Ishikawa (cell line): ENCODE results near the gene SEMA5A.

ENCODE experiments used
- CEBPB ChIP-seq: IDR thresholded peaks from 2 replicates; pipeline ENCODE4 v1.6.1; 2012
- CREB1 ChIP-seq: IDR thresholded peaks from 2 replicates; pipeline ENCODE4 v1.6.1; 2012; ENCODE audit warnings: low read depth
- EGR1 ChIP-seq: IDR thresholded peaks from 2 replicates; pipeline ENCODE4 v1.6.1; 2012
- EP300 ChIP-seq: IDR thresholded peaks from 2 replicates; pipeline ENCODE4 v1.6.1; 2012; ENCODE audit warnings: borderline replicate concordance
- FOXM1 ChIP-seq: IDR thresholded peaks from 2 replicates; pipeline ENCODE4 v1.6.1; 2012; ENCODE audit warnings: low read depth, borderline replicate concordance
- MAX ChIP-seq: IDR thresholded peaks from 2 replicates; pipeline ENCODE4 v1.6.1; 2012
- NFIC ChIP-seq: IDR thresholded peaks from 2 replicates; pipeline ENCODE4 v1.6.1; 2012
- RAD21 ChIP-seq: IDR thresholded peaks from 2 replicates; pipeline ENCODE4 v1.6.1; 2012; ENCODE audit warnings: low read depth
- REST ChIP-seq: IDR thresholded peaks from 2 replicates; pipeline ENCODE4 v1.6.1; 2012; ENCODE audit warnings: low read depth, mild to moderate bottlenecking
- TAF1 ChIP-seq: IDR thresholded peaks from 2 replicates; pipeline ENCODE4 v1.6.1; 2012; ENCODE audit warnings: low read depth, mild to moderate bottlenecking
- TCF12 ChIP-seq: IDR thresholded peaks from 2 replicates; pipeline ENCODE4 v1.6.1; 2012; ENCODE audit warnings: low read depth
- TEAD4 ChIP-seq: IDR thresholded peaks from 2 replicates; pipeline ENCODE4 v1.6.1; 2012
- USF1 ChIP-seq: IDR thresholded peaks from 2 replicates; pipeline ENCODE4 v1.6.1; 2012
- YY1 ChIP-seq: IDR thresholded peaks from 2 replicates; pipeline ENCODE4 v1.6.1; 2012; ENCODE audit warnings: low read depth
- ZBTB7A ChIP-seq: IDR thresholded peaks from 2 replicates; pipeline ENCODE4 v1.6.1; 2012; ENCODE audit warnings: low read depth

The SEMA5A gene

GRCh38 chr5:9515436-9515835, 30.4 kb downstream of the SEMA5A start:
- no peak for TF ChIP-seq CEBPB
- TF ChIP-seq YY1: no peak
- no peak for TF ChIP-seq EP300
- no peak for TF ChIP-seq MAX
- TF ChIP-seq TEAD4: no peak
- TF ChIP-seq REST: no peak
- no peak for TF ChIP-seq CREB1
- TF ChIP-seq EGR1: no peak
- TF ChIP-seq USF1: no peak
- no peak for TF ChIP-seq RAD21
- TF ChIP-seq ZBTB7A: no peak
- TF ChIP-seq TAF1: no peak
- no peak for TF ChIP-seq FOXM1
- TF ChIP-seq TCF12: no peak
- TF ChIP-seq NFIC: no peak

GRCh38 chr5:9514968-9515367, 30.9 kb downstream of the SEMA5A start:
- TF ChIP-seq TAF1: no peak
- TF ChIP-seq CREB1: no peak
- TF ChIP-seq NFIC: no peak
- TF ChIP-seq EP300: no peak
- TF ChIP-seq REST: no peak

- TF ChIP-seq NFIC (no peak), TAF1 (no peak), CREB1 (no peak), EGR1 (no peak), REST (no peak), MAX (no peak), FOXM1 (no peak), TCF12 (no peak), ZBTB7A (no peak), TEAD4 (no peak), USF1 (no peak), RAD21 (no peak), YY1 (no peak), CEBPB (no peak), EP300 (no peak)
Observed at GRCh38 chr5:9513827-9514226, 32.0 kb downstream of the SEMA5A start.

GRCh38 chr5:9512457-9512856, 33.4 kb downstream of the SEMA5A start:
- no peak for TF ChIP-seq NFIC
- no peak for TF ChIP-seq EP300
- no peak for TF ChIP-seq ZBTB7A
- no peak for TF ChIP-seq TCF12
- no peak for TF ChIP-seq TAF1
- no peak for TF ChIP-seq TEAD4
- no peak for TF ChIP-seq EGR1
- TF ChIP-seq RAD21: no peak
- no peak for TF ChIP-seq USF1
- TF ChIP-seq CEBPB: no peak
